ENCODE results near the gene APLN.
A peak's percentile ranks its signal among the peaks of the same experiment; 100 is the strongest.

APLN gene

GRCh38 chrX:129659861-129660260, 5.1 kb upstream of the APLN start:
- no peak for DNase-seq

GRCh38 chrX:129659141-129659540, 4.4 kb upstream of the APLN start:
- DNase-seq = no peak

GRCh38 chrX:129658429-129658828, 3.7 kb upstream of the APLN start:
- no peak for DNase-seq

- DNase-seq = peak; percentile 30
Observed at GRCh38 chrX:129655547-129656249, 942 bp upstream of the APLN start.

- DNase-seq = peak; percentile 9
Observed at GRCh38 chrX:129653971-129654651, 645 bp downstream of the APLN start.

- no peak for DNase-seq
Observed at GRCh38 chrX:129653181-129653970, 1.4 kb downstream of the APLN start.

- no peak for DNase-seq
Observed at GRCh38 chrX:129652565-129653169, 2.1 kb downstream of the APLN start.

- no peak for DNase-seq
Observed at GRCh38 chrX:129651756-129652564, 2.8 kb downstream of the APLN start.

GRCh38 chrX:129650821-129651510, 3.8 kb downstream of the APLN start:
- DNase-seq = no peak

- no peak for DNase-seq
Observed at GRCh38 chrX:129650183-129650689, 4.5 kb downstream of the APLN start.

GRCh38 chrX:129649268-129650182, 5.2 kb downstream of the APLN start:
- no peak for DNase-seq

- no peak for DNase-seq
Observed at GRCh38 chrX:129648514-129649267, 6.1 kb downstream of the APLN start.

- no peak for DNase-seq
Observed at GRCh38 chrX:129647418-129648410, 7.0 kb downstream of the APLN start.

GRCh38 chrX:129646566-129647417, 8.0 kb downstream of the APLN start:
- no peak for DNase-seq

- DNase-seq = no peak
Observed at GRCh38 chrX:129642641-129643040, 12.1 kb downstream of the APLN start.

GRCh38 chrX:129641941-129642340, 12.8 kb downstream of the APLN start:
- no peak for DNase-seq

GRCh38 chrX:129641469-129641868, 13.3 kb downstream of the APLN start:
- no peak for DNase-seq

Data from CD4-positive, alpha-beta T cell treated with Interleukin-12 subunit alpha and Interleukin-12 subunit beta, for 1 hour (primary cell).